ENCODE data around the gene TSPAN19.

- TF ChIP-seq POLR2A (IDR thresholded peaks at IDR 0.05) (no peak), POLR2AphosphoS5 (IDR thresholded peaks at IDR 0.05) (no peak)
- TF ChIP-seq, protein P1, sequence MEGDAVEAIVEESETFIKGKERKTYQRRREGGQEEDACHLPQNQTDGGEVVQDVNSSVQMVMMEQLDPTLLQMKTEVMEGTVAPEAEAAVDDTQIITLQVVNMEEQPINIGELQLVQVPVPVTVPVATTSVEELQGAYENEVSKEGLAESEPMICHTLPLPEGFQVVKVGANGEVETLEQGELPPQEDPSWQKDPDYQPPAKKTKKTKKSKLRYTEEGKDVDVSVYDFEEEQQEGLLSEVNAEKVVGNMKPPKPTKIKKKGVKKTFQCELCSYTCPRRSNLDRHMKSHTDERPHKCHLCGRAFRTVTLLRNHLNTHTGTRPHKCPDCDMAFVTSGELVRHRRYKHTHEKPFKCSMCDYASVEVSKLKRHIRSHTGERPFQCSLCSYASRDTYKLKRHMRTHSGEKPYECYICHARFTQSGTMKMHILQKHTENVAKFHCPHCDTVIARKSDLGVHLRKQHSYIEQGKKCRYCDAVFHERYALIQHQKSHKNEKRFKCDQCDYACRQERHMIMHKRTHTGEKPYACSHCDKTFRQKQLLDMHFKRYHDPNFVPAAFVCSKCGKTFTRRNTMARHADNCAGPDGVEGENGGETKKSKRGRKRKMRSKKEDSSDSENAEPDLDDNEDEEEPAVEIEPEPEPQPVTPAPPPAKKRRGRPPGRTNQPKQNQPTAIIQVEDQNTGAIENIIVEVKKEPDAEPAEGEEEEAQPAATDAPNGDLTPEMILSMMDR (IDR thresholded peaks at IDR 0.05) = no peak
These were observed 52.8 kb downstream of the TSPAN19 start for GRCh38 chr12:84983289-84983688.
